ENCODE measurements around the gene FTL. TPM values are rescaled to one million over a fixed set of nuclear protein-coding genes. Genes with fewer than 3 reads are reported as not detected.
"Not testable (repeated sequence)": the region's sequence is repeated elsewhere in the genome, so short reads cannot be mapped to it uniquely, and the experiment has no call there.

FTL gene
- total and polyA plus RNA-seq, 12 donors: 450 to 3,518 (median 747) TPM

DNA sequence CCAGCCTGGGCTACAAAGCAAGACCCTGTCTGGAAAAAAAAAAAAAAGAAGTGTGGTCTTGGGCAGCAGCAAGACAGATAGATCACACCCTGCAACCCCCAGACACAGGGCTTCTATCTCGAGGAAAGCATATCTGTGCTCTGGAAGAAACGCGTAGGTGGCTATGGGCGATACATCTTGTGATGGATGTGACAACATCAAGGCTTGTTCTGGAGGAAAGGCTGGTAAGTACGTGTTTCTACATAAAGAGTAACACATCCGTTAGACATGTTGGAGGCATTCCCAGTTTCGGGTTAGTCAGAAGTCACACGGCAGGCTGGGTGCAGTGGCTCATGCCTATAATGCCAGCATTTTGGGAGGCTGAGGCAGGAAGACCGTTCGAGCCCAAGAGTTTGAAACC is 38.2 kb upstream of the FTL start:
- TF ChIP-seq, protein P1, sequence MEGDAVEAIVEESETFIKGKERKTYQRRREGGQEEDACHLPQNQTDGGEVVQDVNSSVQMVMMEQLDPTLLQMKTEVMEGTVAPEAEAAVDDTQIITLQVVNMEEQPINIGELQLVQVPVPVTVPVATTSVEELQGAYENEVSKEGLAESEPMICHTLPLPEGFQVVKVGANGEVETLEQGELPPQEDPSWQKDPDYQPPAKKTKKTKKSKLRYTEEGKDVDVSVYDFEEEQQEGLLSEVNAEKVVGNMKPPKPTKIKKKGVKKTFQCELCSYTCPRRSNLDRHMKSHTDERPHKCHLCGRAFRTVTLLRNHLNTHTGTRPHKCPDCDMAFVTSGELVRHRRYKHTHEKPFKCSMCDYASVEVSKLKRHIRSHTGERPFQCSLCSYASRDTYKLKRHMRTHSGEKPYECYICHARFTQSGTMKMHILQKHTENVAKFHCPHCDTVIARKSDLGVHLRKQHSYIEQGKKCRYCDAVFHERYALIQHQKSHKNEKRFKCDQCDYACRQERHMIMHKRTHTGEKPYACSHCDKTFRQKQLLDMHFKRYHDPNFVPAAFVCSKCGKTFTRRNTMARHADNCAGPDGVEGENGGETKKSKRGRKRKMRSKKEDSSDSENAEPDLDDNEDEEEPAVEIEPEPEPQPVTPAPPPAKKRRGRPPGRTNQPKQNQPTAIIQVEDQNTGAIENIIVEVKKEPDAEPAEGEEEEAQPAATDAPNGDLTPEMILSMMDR (IDR thresholded peaks at IDR 0.05): no peak
- Histone ChIP-seq H3K4me3 (no peak overlapping the region), H3K27me3 (no peaks in the 10 kb centered on the region), H3K9me3 (no peaks in the 10 kb centered on the region), H3K27ac (peak overlapping the region in 1 of 10 donors; percentile 64), H3K36me3 (peaks cover 0 to 19% (median 6%) of the 10 kb centered on the region in 9 donors), H3K4me1 (peaks cover 0 to 13% (median 5%) of the 10 kb centered on the region in 9 donors)
- intact Hi-C loops (cut with DNase I): no loop called here
- 11 to 16% methylated on average over 10 of the region's 10 CpGs for WGBS, 2 donors
- ATAC-seq: peak in 6 of 8 donors; percentile 27 to 77 (median 58)
- peak in 1 of 2 donors; percentile 48 for DNase-seq

DNA sequence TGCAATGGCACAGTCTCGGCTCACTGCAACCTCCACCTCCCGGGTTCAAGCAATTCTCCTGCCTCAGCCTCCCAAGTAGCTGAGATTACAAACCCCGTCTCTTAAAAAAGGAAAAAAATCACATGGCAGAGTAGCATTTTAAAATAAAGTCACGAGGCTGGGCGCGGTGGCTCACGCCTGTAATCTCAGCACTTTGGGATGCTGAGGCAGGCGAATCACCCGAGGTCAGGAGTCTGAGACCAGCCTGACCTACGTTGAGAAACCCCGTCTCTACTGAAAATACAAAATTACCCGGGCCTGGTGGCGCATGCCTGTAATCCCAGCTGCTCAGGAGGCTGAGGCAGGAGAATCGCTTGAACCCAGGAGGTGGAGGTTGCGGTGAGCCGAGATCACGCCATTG is 37.4 kb upstream of the FTL start:
- intact Hi-C loops (cut with DNase I); H3K9me3 ChIP-seq; H3K27me3 ChIP-seq; DNase-seq; ATAC-seq; H3K4me3 ChIP-seq: not testable (repeated sequence)
- Histone ChIP-seq H3K27ac (peak overlapping the region in 1 of 10 donors; percentile 64), H3K36me3 (peaks cover 0 to 13% (median 0%) of the 10 kb centered on the region in 9 donors), H3K4me1 (peaks cover 0 to 13% (median 5%) of the 10 kb centered on the region in 9 donors)
- 88 to 93% methylated on average over 17 of the region's 17 CpGs for WGBS, 2 donors

DNA sequence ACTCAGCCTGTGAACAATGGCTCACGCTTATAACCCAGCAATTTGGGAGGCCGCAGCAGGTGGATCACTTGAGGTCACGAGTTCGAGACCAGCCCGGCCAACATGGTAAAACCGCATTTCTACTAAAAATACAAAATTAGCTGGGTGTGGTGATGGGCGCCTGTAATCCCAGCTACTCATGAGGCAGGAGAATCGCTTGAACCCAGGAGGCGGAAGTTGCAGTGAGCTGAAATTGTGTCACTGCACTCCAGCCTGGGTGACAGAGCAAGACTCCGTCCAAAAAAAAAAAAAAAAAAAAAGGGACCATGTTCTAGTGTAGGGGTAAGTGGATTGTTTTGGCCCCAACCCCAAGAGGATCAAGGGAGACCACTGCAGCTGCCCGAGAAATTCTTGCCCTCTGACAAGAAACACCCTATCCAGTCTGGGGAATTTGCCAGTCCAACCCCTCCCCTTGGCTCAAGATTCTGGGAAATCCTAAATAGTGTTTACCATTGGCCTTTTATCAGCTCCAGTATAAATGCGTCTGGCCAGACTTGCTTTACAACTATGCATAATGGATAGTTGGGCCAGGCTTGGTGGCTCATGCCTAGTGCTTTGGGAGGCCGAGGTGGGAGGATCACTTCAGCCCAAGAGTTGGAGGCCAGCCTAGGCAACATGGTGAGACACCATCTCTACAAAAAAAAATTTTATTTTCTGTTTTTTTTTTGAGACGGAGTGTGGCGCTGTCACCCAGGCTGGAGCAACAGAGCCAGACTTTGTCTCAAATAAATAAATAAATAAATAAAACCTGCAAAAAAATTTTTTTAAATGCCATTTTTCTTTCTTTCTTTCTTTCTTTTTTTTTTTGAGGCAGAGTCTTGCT is 36.7 kb upstream of the FTL start:
- Histone ChIP-seq H3K27ac (peak overlapping the region in 1 of 10 donors; percentile 20), H3K36me3 (peaks cover 0 to 6% (median 0%) of the 10 kb centered on the region in 9 donors), H3K4me3 (no peak overlapping the region), H3K27me3 (peaks cover 0 to 13% (median 0%) of the 10 kb centered on the region in 7 donors), H3K9me3 (no peaks in the 10 kb centered on the region), H3K4me1 (peaks cover 0 to 20% (median 10%) of the 10 kb centered on the region in 9 donors)
- TF ChIP-seq, protein P1 (IDR thresholded peaks at IDR 0.05): no peak
- ATAC-seq (no peak), DNase-seq (no peak)
- intact Hi-C loops (cut with DNase I): no loop called here
- 82 to 85% methylated on average over 15 of the region's 15 CpGs for WGBS, 2 donors

DNA sequence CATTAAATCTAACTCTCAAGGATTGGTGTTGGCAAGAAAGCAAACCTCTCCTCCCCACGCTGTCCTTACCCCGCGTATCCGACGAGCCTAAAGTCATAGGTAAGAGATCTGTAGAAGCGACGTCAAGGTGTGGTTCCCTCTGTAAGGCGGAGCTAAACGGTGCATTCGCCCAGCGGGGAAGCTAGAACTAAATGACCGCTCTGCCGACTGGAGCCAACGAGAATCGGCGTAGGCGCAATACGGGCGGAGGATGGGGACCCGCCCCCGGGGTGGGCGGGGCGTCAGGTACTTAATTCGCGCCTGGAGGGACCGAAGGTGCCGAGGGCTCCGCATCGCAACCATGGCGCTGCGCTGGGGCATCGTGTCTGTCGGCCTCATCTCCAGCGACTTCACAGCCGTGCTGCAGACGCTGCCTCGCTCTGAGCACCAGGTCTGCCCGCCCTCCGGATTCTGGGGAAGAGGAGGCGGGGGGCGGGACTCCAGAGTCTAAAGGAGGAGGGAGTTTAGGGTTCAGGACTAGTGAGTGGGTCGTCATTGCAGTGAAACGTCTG is 31.7 kb upstream of the FTL start, which contains the start of gene DHDH:
TSS of gene DHDH (plus strand) at position 318 of the 551 bp plus-strand sequence. CDS start at position 341, 23 bp downstream.
- WGBS, 2 donors: 0 to 1% methylated on average over 42 to 43 of the region's 43 CpGs
- Histone ChIP-seq H3K9me3 (no peaks in the 10 kb centered on the region), H3K27me3 (peaks cover 0 to 19% (median 0%) of the 10 kb centered on the region in 7 donors), H3K36me3 (no peaks in the 10 kb centered on the region), H3K4me1 (peaks cover 0 to 15% (median 11%) of the 10 kb centered on the region in 9 donors), H3K4me3 (peak within 1 kb of the TSS in 9 of 10 donors; percentile 31 to 61 (median 53)), H3K27ac (peak within 1 kb of the TSS in 1 of 10 donors; percentile 34)
- intact Hi-C loops (cut with DNase I): no loop called here
- TF ChIP-seq, protein P1 (IDR thresholded peaks at IDR 0.05): peak in 1 of 9 donors; percentile 11
- ATAC-seq (peak; percentile 63 to 85 (median 79)), DNase-seq (peak; percentile 56 to 67)
